CD4-positive, alpha-beta T cell treated with Interleukin-10 for 1 hour (primary cell): ENCODE data around the gene DZIP1L.
"Not testable (repeated sequence)": the region's sequence is repeated elsewhere in the genome, so short reads cannot be mapped to it uniquely, and the experiment has no call there.

Experiments
- DNase-seq: peaks from one replicate; pipeline ENCODE4 v3.0.0-alpha.2; 2020

DZIP1L gene

GRCh38 chr3:138114988-138115971 lies at the start of gene DZIP1L:
Gene DZIP1L (minus strand): TSS chr3:138115608. CDS start chr3:138103971, 11,637 bp downstream.
- DNase-seq, result peak; percentile 12

GRCh38 chr3:138165061-138165460 lies 49.7 kb upstream of the DZIP1L start:
- DNase-seq, result no peak

- no peak for DNase-seq
These were observed 42.3 kb upstream of the DZIP1L start for GRCh38 chr3:138157743-138158142.

- DNase-seq, result no peak
These were observed 39.1 kb upstream of the DZIP1L start for GRCh38 chr3:138154534-138154933.

GRCh38 chr3:138148503-138148902 lies 33.1 kb upstream of the DZIP1L start:
- DNase-seq, result no peak

- not testable (repeated sequence) for DNase-seq
These were observed 26.8 kb upstream of the DZIP1L start for GRCh38 chr3:138142181-138142580.

GRCh38 chr3:138140940-138141339 lies 25.5 kb upstream of the DZIP1L start:
- DNase-seq, result no peak

GRCh38 chr3:138139691-138140090 lies 24.3 kb upstream of the DZIP1L start:
- no peak for DNase-seq

- no peak for DNase-seq
These were observed 22.5 kb upstream of the DZIP1L start for GRCh38 chr3:138137861-138138260.

GRCh38 chr3:138136201-138136600 lies 20.8 kb upstream of the DZIP1L start:
- DNase-seq, result no peak

- DNase-seq, result no peak
These were observed 20.4 kb upstream of the DZIP1L start for GRCh38 chr3:138135833-138136194.

GRCh38 chr3:138135146-138135832 lies 19.9 kb upstream of the DZIP1L start:
- no peak for DNase-seq

GRCh38 chr3:138132239-138132638 lies 16.8 kb upstream of the DZIP1L start, which contains the start of gene A4GNT:
Gene A4GNT (minus strand): TSS chr3:138132390. CDS start chr3:138131256, 1,134 bp downstream.
- DNase-seq, result no peak

GRCh38 chr3:138127636-138128365 lies 12.4 kb upstream of the DZIP1L start:
- no peak for DNase-seq

- DNase-seq, result no peak
These were observed 10.3 kb upstream of the DZIP1L start for GRCh38 chr3:138125548-138126221.

GRCh38 chr3:138124706-138125355 lies 9.4 kb upstream of the DZIP1L start:
- DNase-seq, result no peak

GRCh38 chr3:138124188-138124587 lies 8.8 kb upstream of the DZIP1L start:
- DNase-seq, result no peak

GRCh38 chr3:138119423-138119766 lies 4.0 kb upstream of the DZIP1L start:
- no peak for DNase-seq

GRCh38 chr3:138118612-138119422 lies 3.4 kb upstream of the DZIP1L start:
- peak; percentile 46 for DNase-seq

- DNase-seq, result no peak
These were observed 933 bp downstream of the DZIP1L start for GRCh38 chr3:138114431-138114918.

GRCh38 chr3:138113326-138113725 lies 2.1 kb downstream of the DZIP1L start:
- DNase-seq, result no peak
